Progenitor cell of endocrine pancreas (in vitro differentiated cells): ENCODE measurements around the gene ANXA9. TPM values are rescaled to one million over a fixed set of nuclear protein-coding genes. Genes with fewer than 3 reads are reported as not detected.

Experiments
- DNase-seq: peaks from one replicate; pipeline ENCODE4 v3.0.0; 2021; ENCODE audit warnings: low spot score; ENCODE audit not compliant: unreplicated experiment
- H3K27ac Mint-ChIP-seq: 2 replicates; pipeline ENCODE4 v1.8.0; 2021; ENCODE audit warnings: mild to moderate bottlenecking, moderate library complexity, mixed read lengths
- H3K27me3 Mint-ChIP-seq: 2 replicates; pipeline ENCODE4 v1.8.0; 2021; ENCODE audit warnings: mixed read lengths
- H3K36me3 Mint-ChIP-seq: 2 replicates; pipeline ENCODE4 v1.8.0; 2022; ENCODE audit warnings: mixed read lengths; ENCODE audit not compliant: insufficient read depth
- H3K4me1 Mint-ChIP-seq: 2 replicates; pipeline ENCODE4 v1.8.0; 2021; ENCODE audit warnings: low read depth, mixed read lengths
- H3K4me3 Mint-ChIP-seq: 2 replicates; pipeline ENCODE4 v1.8.0; 2021; ENCODE audit warnings: low read depth, mild to moderate bottlenecking, moderate library complexity, mixed read lengths
- H3K9me3 Mint-ChIP-seq: 2 replicates; pipeline ENCODE4 v1.8.0; 2021; ENCODE audit warnings: low read depth, mixed read lengths
- long read RNA-seq: library from polyadenylated mRNA; unstranded; transcript quantifications from one replicate; pipeline ENCODE4 v2.0.0, GENCODE V29; 2020
- total RNA-seq: library from RNA; stranded (reverse); gene quantifications from 2 replicates; pipeline ENCODE4 v1.2.1, GENCODE V29; 2021
- TF ChIP-seq, protein P1 (sequence below): fragments of 200-600 bp; sonication (generic); IDR thresholded peaks from one replicate; pipeline ENCODE4 v1.5.0; 2021; ENCODE audit warnings: antibody characterized with exemption, mild to moderate bottlenecking; ENCODE audit not compliant: unreplicated experiment

The ANXA9 gene, protein sequence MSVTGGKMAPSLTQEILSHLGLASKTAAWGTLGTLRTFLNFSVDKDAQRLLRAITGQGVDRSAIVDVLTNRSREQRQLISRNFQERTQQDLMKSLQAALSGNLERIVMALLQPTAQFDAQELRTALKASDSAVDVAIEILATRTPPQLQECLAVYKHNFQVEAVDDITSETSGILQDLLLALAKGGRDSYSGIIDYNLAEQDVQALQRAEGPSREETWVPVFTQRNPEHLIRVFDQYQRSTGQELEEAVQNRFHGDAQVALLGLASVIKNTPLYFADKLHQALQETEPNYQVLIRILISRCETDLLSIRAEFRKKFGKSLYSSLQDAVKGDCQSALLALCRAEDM
- 3.5 TPM in 2 replicates for total RNA-seq
- long read RNA-seq, transcript ANXA9-201 (14 exons, 1,826 nt), result major isoform, 16 of 25 reads
- long read RNA-seq, partial matches to known transcripts, result 0 of 25 reads
- long read RNA-seq, other reads (novel, unspliced or antisense), result 9 of 25 reads

DNA sequence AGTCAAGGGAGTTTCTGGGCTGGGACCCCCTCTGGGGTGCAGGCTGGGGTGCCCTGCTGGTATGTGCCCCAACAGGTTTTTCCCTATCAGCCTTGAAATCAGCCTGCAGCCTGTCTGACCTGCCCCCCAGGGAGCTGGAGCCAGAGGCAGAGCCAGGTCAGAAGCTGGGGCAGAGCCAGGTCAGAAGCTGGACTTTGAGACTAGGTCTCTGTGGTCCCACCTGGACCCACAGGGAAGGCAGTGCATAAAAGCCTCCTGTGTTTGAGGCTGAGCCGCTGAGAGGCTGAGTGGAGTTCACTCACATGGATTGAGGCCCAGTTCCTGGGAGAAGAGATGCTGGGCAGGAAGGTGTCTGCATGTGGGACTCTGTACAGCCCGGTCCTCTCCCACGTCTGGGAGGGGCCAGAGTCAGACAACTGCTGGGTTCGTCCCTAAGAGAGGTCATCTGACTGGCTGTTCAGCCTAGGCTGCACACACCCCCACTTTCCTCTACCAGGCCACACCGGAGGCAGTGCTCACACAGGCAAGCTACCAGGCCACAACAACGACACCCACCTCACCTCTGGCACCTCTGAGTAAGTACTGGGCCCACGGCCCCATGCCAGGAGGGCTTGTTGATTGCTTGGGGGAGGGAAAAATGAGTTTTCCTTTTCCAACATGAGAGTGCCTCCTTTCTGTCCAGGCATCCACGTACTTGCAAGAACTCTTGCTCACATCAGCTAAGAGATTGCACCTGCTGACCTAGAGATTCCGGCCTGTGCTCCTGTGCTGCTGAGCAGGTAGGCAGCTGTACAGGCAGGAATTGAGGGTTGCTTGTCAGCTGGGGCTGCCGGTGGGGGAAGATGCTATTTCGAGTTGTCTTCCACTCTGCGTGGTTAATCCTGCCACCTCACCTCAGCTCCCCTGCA lies at the start of gene ANXA9:
ANXA9 (plus strand) TSS at position 488 of the 908 bp plus-strand sequence. CDS start 814 bp downstream, outside the sequence.
- Mint-ChIP-seq H3K9me3 (no peaks in the 10 kb centered on the region), H3K27ac (peak within 1 kb of the TSS; percentile 92), H3K36me3 (no peaks in the 10 kb centered on the region), H3K27me3 (no peaks in the 10 kb centered on the region), H3K4me1 (peaks cover 30% of the 10 kb centered on the region), H3K4me3 (peak within 1 kb of the TSS; percentile 50)
- DNase-seq, result no peak
- TF ChIP-seq, protein P1, sequence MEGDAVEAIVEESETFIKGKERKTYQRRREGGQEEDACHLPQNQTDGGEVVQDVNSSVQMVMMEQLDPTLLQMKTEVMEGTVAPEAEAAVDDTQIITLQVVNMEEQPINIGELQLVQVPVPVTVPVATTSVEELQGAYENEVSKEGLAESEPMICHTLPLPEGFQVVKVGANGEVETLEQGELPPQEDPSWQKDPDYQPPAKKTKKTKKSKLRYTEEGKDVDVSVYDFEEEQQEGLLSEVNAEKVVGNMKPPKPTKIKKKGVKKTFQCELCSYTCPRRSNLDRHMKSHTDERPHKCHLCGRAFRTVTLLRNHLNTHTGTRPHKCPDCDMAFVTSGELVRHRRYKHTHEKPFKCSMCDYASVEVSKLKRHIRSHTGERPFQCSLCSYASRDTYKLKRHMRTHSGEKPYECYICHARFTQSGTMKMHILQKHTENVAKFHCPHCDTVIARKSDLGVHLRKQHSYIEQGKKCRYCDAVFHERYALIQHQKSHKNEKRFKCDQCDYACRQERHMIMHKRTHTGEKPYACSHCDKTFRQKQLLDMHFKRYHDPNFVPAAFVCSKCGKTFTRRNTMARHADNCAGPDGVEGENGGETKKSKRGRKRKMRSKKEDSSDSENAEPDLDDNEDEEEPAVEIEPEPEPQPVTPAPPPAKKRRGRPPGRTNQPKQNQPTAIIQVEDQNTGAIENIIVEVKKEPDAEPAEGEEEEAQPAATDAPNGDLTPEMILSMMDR, result no peak

DNA sequence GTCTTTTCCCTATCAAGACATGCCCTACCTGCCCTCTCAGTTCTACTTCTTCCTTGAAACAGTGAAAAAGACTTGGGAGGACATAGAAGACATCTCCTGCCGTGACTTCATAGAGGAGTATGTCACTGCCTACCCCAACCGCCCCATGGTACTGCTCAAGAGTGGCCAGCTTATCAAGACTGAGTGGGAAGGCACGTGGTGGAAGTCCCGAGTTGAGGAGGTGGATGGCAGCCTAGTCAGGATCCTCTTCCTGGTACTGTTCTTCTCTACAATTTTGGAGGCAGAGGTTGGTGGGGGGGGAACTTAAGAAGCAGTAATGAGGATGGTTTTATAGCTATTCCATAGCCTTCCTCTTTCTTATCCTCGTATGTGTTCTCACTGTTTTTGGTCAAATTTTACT lies 37.2 kb upstream of the ANXA9 start:
- Mint-ChIP-seq H3K4me3 (no peak overlapping the region), H3K27me3 (no peaks in the 10 kb centered on the region), H3K36me3 (peaks cover 33% of the 10 kb centered on the region), H3K4me1 (no peaks in the 10 kb centered on the region), H3K9me3 (no peaks in the 10 kb centered on the region), H3K27ac (no peak overlapping the region)
- TF ChIP-seq, protein P1, result no peak
- DNase-seq, result no peak

DNA sequence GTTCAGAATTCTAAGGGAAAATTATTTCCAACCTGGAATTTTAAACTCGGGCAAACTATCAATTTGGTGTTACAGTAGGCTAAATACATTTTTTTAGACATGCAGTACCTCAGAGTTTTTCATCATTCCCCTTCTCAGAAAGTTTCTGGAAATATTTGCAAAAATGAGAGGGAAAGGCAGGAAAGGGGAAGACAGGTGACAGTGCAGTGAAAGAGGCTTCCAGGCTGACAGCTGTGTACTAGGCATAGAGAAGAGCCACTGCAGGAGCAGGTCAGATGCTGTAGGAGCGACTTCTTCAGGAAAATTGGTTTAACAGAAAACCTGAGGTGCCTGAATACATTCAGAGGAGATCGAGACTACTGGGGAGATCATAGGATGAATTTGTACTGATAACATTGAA lies 27.4 kb upstream of the ANXA9 start:
- no peak for DNase-seq
- Mint-ChIP-seq H3K27me3 (no peaks in the 10 kb centered on the region), H3K4me3 (no peak overlapping the region), H3K4me1 (no peaks in the 10 kb centered on the region), H3K9me3 (no peaks in the 10 kb centered on the region), H3K27ac (peak overlapping the region; percentile 43), H3K36me3 (peaks cover 41% of the 10 kb centered on the region)
- TF ChIP-seq, protein P1, result no peak

DNA sequence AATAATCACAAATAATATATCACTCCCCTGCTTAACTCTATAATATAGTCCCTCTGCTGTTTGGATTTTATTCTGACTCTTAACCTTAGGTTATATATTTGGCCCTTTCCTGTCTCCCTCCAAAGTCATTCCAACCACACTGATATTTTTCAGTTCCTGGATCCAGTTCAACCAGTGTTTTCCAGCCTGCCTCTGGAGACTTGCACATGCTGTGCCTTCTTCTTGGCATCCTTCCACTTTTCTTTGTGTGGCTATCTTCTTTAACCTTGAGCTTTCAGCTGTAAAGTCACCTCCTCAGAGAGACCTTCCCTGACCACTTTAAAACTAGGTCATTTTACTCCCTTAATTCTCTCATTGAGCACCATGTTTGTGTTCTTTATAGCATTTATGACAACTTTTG lies 26.8 kb upstream of the ANXA9 start:
- DNase-seq, result no peak
- peaks cover 41% of the 10 kb centered on the region for H3K36me3 Mint-ChIP-seq
- no peak overlapping the region for H3K4me3 Mint-ChIP-seq
- no peaks in the 10 kb centered on the region for H3K9me3 Mint-ChIP-seq
- H3K4me1 Mint-ChIP-seq, result no peaks in the 10 kb centered on the region
- no peaks in the 10 kb centered on the region for H3K27me3 Mint-ChIP-seq
- TF ChIP-seq, protein P1, result no peak
- no peak overlapping the region for H3K27ac Mint-ChIP-seq

DNA sequence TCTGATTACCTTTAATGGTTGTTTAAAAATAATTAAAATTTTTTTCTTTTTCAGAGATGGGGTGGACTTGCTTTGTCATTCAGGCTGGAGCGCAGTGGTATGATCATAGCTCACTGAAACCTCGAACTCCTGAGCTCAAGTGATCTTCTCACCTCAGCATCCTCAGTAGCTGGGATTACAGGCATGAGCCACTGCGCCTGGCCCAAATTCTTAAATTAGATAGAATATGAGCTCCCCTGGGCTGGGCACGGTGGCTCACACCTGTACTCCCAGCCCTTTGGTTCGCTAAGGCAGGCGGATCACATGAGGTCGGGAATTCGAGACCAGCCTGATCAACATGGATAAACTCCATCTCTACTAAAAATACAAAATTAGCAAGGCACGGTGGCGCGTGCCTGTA lies 24.4 kb upstream of the ANXA9 start:
- H3K27ac Mint-ChIP-seq, result no peak overlapping the region
- H3K36me3 Mint-ChIP-seq, result peaks cover 44% of the 10 kb centered on the region
- H3K4me1 Mint-ChIP-seq, result peaks cover 2% of the 10 kb centered on the region
- H3K9me3 Mint-ChIP-seq, result no peaks in the 10 kb centered on the region
- no peak overlapping the region for H3K4me3 Mint-ChIP-seq
- no peaks in the 10 kb centered on the region for H3K27me3 Mint-ChIP-seq
- TF ChIP-seq, protein P1, result no peak
- DNase-seq, result no peak
